ENCODE data around the gene NDUFAF3. TPM values are rescaled to one million over a fixed set of nuclear protein-coding genes. Genes with fewer than 3 reads are reported as not detected.

Gene NDUFAF3
- total and polyA plus RNA-seq, 2 experiments from 2014 or later = 49.9 to 118 TPM

GRCh38 chr3:49017971-49018706, 3.8 kb upstream of the NDUFAF3 start, which contains the start of gene DALRD3 (continued):
- TF ChIP-seq, protein P1, sequence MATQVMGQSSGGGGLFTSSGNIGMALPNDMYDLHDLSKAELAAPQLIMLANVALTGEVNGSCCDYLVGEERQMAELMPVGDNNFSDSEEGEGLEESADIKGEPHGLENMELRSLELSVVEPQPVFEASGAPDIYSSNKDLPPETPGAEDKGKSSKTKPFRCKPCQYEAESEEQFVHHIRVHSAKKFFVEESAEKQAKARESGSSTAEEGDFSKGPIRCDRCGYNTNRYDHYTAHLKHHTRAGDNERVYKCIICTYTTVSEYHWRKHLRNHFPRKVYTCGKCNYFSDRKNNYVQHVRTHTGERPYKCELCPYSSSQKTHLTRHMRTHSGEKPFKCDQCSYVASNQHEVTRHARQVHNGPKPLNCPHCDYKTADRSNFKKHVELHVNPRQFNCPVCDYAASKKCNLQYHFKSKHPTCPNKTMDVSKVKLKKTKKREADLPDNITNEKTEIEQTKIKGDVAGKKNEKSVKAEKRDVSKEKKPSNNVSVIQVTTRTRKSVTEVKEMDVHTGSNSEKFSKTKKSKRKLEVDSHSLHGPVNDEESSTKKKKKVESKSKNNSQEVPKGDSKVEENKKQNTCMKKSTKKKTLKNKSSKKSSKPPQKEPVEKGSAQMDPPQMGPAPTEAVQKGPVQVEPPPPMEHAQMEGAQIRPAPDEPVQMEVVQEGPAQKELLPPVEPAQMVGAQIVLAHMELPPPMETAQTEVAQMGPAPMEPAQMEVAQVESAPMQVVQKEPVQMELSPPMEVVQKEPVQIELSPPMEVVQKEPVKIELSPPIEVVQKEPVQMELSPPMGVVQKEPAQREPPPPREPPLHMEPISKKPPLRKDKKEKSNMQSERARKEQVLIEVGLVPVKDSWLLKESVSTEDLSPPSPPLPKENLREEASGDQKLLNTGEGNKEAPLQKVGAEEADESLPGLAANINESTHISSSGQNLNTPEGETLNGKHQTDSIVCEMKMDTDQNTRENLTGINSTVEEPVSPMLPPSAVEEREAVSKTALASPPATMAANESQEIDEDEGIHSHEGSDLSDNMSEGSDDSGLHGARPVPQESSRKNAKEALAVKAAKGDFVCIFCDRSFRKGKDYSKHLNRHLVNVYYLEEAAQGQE (IDR thresholded peaks at IDR 0.05; ENCODE audit: unreplicated experiment) = no peak
- no peak for TF ChIP-seq STAT1 (IDR thresholded peaks at IDR 0.05; ENCODE audit: unreplicated experiment)
- TF ChIP-seq ZNF331 (CRISPR knock-in tag; IDR thresholded peaks at IDR 0.05; ENCODE audit: low read depth) = no peak
- peak; percentile 91 for TF ChIP-seq CREB1 (CRISPR knock-in tag; IDR thresholded peaks at IDR 0.05; ENCODE audit: low read depth)
- TF ChIP-seq, protein P2, sequence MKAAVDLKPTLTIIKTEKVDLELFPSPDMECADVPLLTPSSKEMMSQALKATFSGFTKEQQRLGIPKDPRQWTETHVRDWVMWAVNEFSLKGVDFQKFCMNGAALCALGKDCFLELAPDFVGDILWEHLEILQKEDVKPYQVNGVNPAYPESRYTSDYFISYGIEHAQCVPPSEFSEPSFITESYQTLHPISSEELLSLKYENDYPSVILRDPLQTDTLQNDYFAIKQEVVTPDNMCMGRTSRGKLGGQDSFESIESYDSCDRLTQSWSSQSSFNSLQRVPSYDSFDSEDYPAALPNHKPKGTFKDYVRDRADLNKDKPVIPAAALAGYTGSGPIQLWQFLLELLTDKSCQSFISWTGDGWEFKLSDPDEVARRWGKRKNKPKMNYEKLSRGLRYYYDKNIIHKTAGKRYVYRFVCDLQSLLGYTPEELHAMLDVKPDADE (IDR thresholded peaks at IDR 0.05) = peak; percentile 39; the same call in 1 of the 2 replicates
- no peak for TF ChIP-seq EZH2 (IDR thresholded peaks at IDR 0.05; ENCODE audit: low read depth, unreplicated experiment)
- TF ChIP-seq ZNF114 (CRISPR knock-in tag; IDR thresholded peaks at IDR 0.05) = no peak

DNA sequence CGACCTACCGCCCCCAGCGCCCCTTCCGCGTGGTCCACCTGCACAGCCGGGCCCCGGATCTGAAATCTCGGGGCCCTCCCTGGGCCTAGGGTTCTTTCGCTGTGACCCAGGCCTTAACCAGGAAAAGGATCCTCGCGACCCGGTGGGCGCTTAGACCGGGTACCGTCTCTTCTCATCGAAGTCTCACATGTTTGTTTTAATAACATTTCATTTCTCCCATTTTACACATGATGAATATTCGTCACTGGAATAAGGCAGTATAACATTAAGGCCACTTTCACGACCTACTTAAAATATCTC, 3.3 kb upstream of the NDUFAF3 start:
- H3K4me3 Mint-ChIP-seq = peak overlapping the region; percentile 93
- peaks cover 31% of the 10 kb centered on the region for H3K27me3 Mint-ChIP-seq (ENCODE audit: insufficient read depth, low read depth, poor library complexity)
- no peaks in the 10 kb centered on the region for H3K9me2 ChIP-seq (ENCODE audit: insufficient read depth)
- H4K20me1 ChIP-seq (replicated peaks; ENCODE audit: insufficient read depth) = peaks cover 9% of the 10 kb centered on the region
- no peak overlapping the region; the same call in 1 of the 2 replicates for H2AFZ ChIP-seq
- no peaks in the 10 kb centered on the region; the same call in 2 of the 3 replicates for H3K9me3 Mint-ChIP-seq
- peaks cover 46% of the 10 kb centered on the region for H3F3A ChIP-seq (replicated peaks; ENCODE audit: low read depth)
- peak overlapping the region; percentile 99 for H3K4me2 ChIP-seq
- H3K79me2 ChIP-seq (replicated peaks; ENCODE audit: insufficient read depth) = peaks cover 13% of the 10 kb centered on the region
- H3K4me1 ChIP-seq (ENCODE audit: insufficient read depth) = peaks cover 27% of the 10 kb centered on the region; the same call in 1 of the 2 replicates
- H3K36me3 Mint-ChIP-seq (ENCODE audit: low read depth) = peaks cover 49% of the 10 kb centered on the region
- peak overlapping the region; percentile 84; the same call in 1 of the 2 replicates for H3K27ac ChIP-seq (ENCODE audit: low read depth)
- H3K4me3 ChIP-seq = peak overlapping the region; percentile 97
- peaks cover 26% of the 10 kb centered on the region for H3K4me1 Mint-ChIP-seq
- H3K36me3 ChIP-seq (ENCODE audit: insufficient read depth) = peaks cover 17% of the 10 kb centered on the region
- H3K27ac Mint-ChIP-seq = peak overlapping the region; percentile 71; the same call in 1 of the 2 replicates
- no peaks in the 10 kb centered on the region for H3K27me3 ChIP-seq (ENCODE audit: insufficient read depth)
- no peak for ATAC-seq
- DNase-seq (ENCODE audit: low spot score) = no peak
- no peak for TF ChIP-seq ZNF462 (CRISPR knock-in tag; IDR thresholded peaks at IDR 0.05)
- TF ChIP-seq EZH2 (IDR thresholded peaks at IDR 0.05; ENCODE audit: low read depth, unreplicated experiment) = no peak
- TF ChIP-seq STAT1 (IDR thresholded peaks at IDR 0.05; ENCODE audit: unreplicated experiment) = no peak
- TF ChIP-seq CREB1 (CRISPR knock-in tag; IDR thresholded peaks at IDR 0.05; ENCODE audit: low read depth) = no peak
- TF ChIP-seq ZNF114 (CRISPR knock-in tag; IDR thresholded peaks at IDR 0.05) = no peak
- TF ChIP-seq, protein P1 (IDR thresholded peaks at IDR 0.05; ENCODE audit: unreplicated experiment) = no peak
